ENCODE measurements around the gene NDUFB2.
"Not testable (repeated sequence)": the region's sequence is repeated elsewhere in the genome, so short reads cannot be mapped to it uniquely, and the experiment has no call there.

The NDUFB2 gene

GRCh38 chr7:140673063-140673773, 23.3 kb upstream of the NDUFB2 start:
- no peak for DNase-seq

- DNase-seq = no peak
Observed at GRCh38 chr7:140673774-140674155, 22.7 kb upstream of the NDUFB2 start.

GRCh38 chr7:140674356-140674800, 22.1 kb upstream of the NDUFB2 start:
- no peak for DNase-seq

GRCh38 chr7:140674899-140675701, 21.4 kb upstream of the NDUFB2 start:
- DNase-seq = no peak

- DNase-seq = no peak
Observed at GRCh38 chr7:140675726-140676125, 20.8 kb upstream of the NDUFB2 start.

GRCh38 chr7:140676306-140676705, 20.2 kb upstream of the NDUFB2 start:
- DNase-seq = no peak

GRCh38 chr7:140676956-140677355, 19.6 kb upstream of the NDUFB2 start:
- DNase-seq = not testable (repeated sequence)

GRCh38 chr7:140677496-140677895, 19.0 kb upstream of the NDUFB2 start:
- DNase-seq = no peak

GRCh38 chr7:140678081-140678815, 18.3 kb upstream of the NDUFB2 start:
- no peak for DNase-seq

GRCh38 chr7:140678816-140679130, 17.7 kb upstream of the NDUFB2 start:
- no peak for DNase-seq

- DNase-seq = no peak
Observed at GRCh38 chr7:140679186-140679585, 17.3 kb upstream of the NDUFB2 start.

- no peak for DNase-seq
Observed at GRCh38 chr7:140680886-140681285, 15.6 kb upstream of the NDUFB2 start.

GRCh38 chr7:140681766-140682165, 14.7 kb upstream of the NDUFB2 start:
- no peak for DNase-seq

GRCh38 chr7:140683657-140684056, 12.9 kb upstream of the NDUFB2 start:
- no peak for DNase-seq

- no peak for DNase-seq
Observed at GRCh38 chr7:140684066-140684950, 12.2 kb upstream of the NDUFB2 start.

- DNase-seq = no peak
Observed at GRCh38 chr7:140685407-140686087, 11.0 kb upstream of the NDUFB2 start.

- DNase-seq = no peak
Observed at GRCh38 chr7:140686921-140687320, 9.6 kb upstream of the NDUFB2 start.

- no peak for DNase-seq
Observed at GRCh38 chr7:140688341-140688740, 8.2 kb upstream of the NDUFB2 start.

GRCh38 chr7:140689199-140690152, 7.0 kb upstream of the NDUFB2 start:
- DNase-seq = no peak

- no peak for DNase-seq
Observed at GRCh38 chr7:140691376-140692045, 5.0 kb upstream of the NDUFB2 start.

Data from KG1 (cell line).